Stimulated activated CD8-positive, alpha-beta memory T cell treated with anti-CD3 and anti-CD28 coated beads, Interleukin-4, amount 100 ng/mL, for 1 hour (primary cell): ENCODE data around the gene BLTP3A.

Source experiments
- DNase-seq, 2 donors: peaks; one replicate each; pipeline ENCODE4 v3.0.0-alpha.2; 2020; ENCODE audit warnings: low read depth in 2 of 2, low spot score in 1 of 2

Gene BLTP3A

DNA sequence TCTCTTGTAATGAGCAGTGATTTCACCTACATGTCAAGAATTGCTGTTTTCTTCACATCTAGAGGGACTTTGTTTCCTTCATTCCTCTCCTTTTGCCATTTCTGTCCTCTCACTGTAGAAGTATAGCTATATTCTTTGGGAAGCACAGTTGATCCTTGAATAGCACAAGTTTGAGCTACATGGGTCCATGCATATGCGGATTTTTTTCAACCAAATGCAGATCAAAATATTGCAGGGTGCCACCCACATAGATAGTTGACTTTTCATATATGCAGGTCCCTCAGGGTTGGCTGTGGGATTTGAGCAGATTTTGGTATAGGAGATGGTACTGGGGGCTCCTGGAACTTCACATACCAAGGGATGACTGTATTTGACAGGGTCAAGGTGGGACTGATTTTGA lies 41.1 kb downstream of the BLTP3A start:
- no peak for DNase-seq

DNA sequence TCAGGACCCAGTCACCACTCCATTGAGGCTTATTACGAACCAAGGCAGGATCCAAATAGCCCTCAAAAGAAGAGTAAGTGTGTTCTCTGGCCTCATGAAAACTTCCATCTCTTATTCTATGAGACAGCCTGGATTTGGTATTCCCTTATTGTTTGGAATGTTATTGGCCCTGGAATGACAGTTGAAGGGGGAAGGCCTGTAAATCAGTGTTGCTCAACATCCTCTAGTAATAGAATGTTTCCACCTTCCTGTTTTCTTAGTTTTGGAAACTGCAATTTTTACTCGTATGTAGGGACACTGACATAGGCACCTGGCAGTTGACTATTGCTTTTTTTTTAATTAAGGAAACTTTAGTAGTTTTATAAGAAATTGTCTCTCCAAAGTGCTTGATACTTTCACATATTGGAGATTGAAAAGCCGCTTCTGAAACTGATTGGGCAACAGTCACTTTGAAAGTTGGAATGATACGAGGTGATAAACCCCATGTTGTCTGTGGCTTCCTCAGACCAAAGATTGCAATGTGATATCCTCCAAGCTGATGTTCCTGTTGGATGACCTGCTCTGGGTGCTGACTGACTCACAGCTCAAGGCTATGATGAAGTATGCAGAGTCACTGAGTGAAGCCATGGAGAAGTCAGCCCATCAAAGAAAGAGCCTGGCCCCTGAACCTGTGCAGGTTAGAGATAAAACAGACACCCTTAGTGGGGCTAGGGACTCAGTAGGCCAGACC lies 43.1 kb downstream of the BLTP3A start:
- no peak for DNase-seq

DNA sequence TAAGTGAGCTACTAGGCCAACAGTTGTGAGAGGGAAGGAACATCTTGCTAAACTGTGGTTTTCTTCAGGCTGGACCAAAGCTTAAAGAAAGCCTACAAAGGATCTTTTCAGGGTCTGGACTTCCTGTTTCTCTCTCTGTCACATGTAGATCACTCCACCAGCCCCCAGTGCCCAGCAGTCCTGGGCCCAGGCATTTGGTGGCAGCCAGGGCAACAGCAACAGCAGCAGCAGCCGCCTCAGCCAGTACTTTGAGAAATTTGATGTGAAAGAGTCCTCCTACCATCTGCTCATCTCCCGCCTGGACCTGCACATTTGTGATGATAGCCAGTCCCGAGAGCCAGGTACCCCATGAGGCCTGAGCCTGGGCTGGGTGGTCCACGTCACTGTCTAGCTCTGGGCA lies 44.1 kb downstream of the BLTP3A start:
- DNase-seq, result no peak

DNA sequence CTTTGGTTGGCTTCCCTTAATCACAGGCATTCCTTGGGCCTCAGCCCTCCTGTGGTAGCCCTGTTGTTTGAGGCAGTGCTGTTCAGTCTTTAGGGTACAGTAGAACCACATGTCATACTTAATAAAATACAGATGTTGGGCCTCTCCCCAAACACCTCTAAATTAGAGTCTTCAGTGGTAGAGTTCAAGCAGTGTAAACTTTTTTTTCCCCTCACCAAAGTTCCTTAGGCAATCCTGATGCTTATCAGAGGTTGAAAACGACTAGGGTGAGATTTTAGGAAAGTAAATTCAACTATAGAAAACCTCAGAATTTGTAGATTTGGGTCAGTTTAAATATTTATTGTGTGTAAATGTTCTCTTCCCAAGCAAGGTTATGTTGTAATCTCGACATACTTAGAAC lies 44.6 kb downstream of the BLTP3A start:
- no peak for DNase-seq

DNA sequence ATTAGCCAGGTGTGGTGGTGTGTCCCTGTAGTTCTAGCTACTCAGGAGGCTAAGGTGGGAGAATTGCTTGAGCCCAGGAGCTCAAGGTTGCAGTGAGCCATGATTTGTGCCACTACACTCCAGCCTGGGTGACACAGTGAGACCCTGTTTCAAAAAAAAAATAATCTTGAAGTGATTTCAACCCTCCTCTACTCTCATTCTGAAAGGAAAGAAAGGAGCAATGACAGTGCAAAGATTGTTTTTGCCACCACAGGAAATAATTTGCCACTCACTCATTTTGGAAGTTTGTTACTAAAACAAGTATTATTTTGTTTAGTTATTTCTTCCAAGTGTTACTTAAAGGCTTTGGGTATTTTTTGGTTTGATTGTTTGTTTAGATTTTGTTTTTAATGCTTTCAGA lies 45.6 kb downstream of the BLTP3A start:
- no peak for DNase-seq

DNA sequence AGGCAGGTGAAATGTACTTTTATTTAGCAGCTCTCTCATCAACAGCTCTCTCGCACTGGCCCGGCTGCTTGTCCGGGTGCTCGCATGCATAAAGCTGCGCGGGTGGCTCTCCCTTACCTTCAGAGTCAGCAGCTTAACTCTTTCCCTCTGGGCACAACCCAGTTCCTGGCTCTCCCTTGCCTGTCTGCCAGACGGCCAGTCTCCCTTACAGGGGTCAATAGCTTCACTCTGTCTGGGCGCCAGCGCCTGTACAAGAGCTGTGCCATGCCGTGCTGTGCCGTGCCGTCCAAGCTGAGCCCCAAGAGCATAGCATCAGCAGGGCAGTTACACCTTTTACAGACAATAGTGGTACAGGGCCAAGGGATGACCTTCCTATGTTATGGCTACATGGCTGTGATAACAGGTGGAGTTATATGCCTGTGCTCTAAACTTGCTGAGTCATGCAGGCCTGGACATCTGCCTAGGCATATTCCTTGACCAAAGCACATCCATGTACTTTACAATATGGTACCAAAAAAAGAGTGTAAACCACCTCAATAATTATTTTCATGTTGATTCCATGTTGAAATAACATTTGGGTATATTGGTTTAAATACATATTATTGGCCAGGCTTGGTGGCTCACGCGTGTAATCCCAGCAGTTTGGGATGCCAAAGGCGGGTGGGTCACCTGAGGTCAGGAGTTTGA lies 47.9 kb downstream of the BLTP3A start:
- no peak for DNase-seq
